Measurements from ENCODE around the gene GGT5.
"Not testable (repeated sequence)": the region's sequence is repeated elsewhere in the genome, so short reads cannot be mapped to it uniquely, and the experiment has no call there.

GGT5 gene

GRCh38 chr22:24263479-24263878 lies 18.6 kb upstream of the GGT5 start:
- DNase-seq (ENCODE audit: low read depth in 2 of 2): not testable (repeated sequence)

DNA sequence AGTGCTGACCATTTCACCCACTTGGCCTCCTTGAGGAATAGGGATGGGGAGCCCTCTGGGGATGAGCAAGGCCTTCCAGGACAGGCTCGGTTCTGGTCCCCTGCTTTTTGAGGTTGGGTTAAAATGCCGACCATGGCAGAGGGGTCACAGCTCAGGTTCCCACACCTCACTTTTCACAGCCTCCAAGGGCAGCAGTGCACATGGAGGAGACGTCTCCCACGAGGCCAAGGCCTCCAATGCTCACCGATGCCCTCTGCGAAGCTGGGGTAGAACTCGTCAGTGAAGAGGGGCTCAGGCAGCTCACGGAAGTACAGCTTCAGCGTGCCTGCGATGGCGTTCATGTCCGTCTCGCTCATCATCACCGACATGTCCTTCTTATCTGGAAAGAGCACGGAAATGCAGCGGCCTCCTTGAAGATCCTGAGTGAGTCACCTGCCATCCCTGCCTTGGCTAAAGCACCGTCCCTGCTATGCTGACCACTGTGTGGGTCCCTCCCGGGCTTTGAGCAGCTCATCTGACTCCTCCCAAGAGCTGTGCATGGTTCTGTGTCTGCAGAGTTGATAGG lies 17.4 kb upstream of the GGT5 start:
- not testable (repeated sequence) for DNase-seq (ENCODE audit: low read depth in 2 of 2)

DNA sequence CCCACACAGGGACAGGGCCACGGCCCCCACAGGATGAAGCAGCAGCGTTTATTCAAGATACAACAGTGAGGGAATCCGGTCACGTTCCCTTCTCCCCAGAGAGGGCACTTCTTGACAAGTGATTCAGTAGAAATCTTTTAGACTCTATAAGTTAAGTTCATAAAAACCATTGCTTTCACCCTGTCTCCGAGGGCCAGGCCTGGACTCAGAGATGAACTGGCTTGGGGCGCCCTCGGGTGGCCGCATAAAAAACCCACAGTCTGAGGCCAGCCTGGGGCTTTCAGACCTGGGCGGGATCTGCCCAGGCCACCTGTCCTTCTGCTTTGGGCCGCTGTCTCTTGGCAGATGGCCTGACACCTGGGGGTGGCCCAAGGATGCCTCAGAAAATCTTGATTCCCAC lies 14.6 kb upstream of the GGT5 start:
- DNase-seq (ENCODE audit: low read depth in 2 of 2): peak; percentile 27 to 53

DNA sequence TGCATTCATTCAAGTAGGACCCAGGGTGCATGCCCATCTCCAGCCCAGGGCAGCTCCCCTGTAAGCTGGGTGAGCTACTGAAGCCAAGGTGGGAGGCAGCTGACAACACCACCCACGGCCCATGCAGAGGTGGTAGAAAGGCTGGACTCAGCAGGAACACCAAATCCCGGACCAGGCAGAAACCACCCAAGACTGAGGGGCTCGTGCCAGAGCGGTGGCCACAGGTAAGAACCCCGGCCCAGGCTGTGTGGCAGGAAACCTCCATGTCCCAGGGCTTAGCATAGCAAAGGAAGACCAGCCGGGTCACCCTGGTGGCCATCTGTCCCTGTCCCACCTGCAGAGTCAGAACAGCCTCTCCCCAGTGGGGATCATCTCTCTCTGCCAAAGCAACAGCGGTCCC lies 11.9 kb upstream of the GGT5 start:
- not testable (repeated sequence) for DNase-seq (ENCODE audit: low read depth in 2 of 2)

DNA sequence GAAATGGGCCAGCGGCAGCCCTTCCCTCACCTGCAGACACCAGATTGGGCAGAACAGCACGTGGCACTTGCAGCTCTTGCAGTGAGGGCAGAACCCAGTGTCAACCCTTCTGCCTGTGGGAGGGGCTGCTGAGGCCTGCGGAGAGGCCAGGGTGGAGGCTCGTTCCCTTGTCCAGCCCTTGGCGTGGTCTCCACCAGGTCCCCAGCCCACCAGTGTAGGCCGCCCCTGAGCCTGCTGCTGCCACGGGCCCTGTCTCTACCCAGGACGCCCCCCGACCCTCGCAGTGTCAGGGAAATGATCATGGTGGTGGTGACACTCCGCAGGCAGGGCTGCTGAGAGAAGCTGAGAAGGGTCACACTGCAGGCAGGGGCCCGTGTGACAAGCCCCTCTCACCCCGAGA lies 11.3 kb upstream of the GGT5 start:
- not testable (repeated sequence) for DNase-seq (ENCODE audit: low read depth in 2 of 2)

GRCh38 chr22:24253126-24253525 lies 8.2 kb upstream of the GGT5 start:
- DNase-seq (ENCODE audit: low read depth in 2 of 2): not testable (repeated sequence)

GRCh38 chr22:24251286-24251685 lies 6.4 kb upstream of the GGT5 start:
- DNase-seq (ENCODE audit: low read depth in 2 of 2): not testable (repeated sequence)

- not testable (repeated sequence) for DNase-seq (ENCODE audit: low read depth in 2 of 2)
These were observed 4.5 kb upstream of the GGT5 start for GRCh38 chr22:24249413-24249812.

DNA sequence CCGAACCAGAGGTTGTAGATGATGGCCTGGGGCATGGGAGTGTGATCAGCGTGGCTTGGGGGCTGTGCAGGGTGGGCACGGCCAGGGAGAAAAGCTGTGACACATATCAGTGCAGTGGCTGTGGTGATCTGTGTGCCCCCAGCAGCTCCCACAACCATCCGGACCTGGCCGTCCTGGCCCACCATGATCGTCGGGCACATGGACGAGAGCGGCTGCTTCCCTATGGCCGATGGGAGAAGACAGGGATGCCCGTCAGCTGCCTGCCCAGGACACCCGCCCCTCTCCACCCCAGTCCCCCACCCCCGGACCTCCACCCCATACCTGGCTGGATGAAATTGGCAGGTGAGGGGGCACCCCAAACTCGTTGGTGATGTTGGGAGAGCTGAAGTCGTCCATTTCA lies 3.7 kb upstream of the GGT5 start:
- DNase-seq (ENCODE audit: low read depth in 2 of 2): not testable (repeated sequence)

GRCh38 chr22:24247564-24248344 lies 2.9 kb upstream of the GGT5 start:
- peak in 1 of 2 donors; percentile 13 for DNase-seq (ENCODE audit: low read depth in 2 of 2)

DNA sequence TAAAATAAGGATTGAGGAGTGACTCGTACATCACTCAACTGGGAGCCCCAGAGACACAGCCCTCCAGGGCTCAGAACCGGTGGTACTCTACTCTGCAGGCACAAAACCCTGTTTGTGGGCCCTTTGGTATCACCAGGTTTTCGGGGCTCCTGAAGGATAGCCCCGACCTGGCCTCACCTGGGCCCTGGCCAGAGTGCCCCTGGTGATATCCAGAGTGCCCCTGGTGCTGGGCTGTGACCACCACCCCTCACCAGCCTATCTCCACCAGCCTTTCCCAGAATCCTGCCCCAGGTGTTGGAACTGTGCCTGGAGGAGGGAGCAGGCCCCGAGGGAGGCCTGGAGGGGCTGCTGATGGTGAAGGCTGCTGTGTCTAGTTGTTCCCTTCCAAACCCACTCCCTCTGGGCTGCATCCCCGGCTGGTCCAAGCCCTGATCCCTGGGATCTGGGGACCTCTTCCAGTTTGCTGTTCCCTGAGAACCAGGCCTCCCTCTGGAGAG lies 2.2 kb upstream of the GGT5 start:
- no peak for DNase-seq (ENCODE audit: low read depth in 2 of 2)

GRCh38 chr22:24245584-24246561 lies 991 bp upstream of the GGT5 start:
- DNase-seq (ENCODE audit: low read depth in 2 of 2): not testable (repeated sequence)

DNA sequence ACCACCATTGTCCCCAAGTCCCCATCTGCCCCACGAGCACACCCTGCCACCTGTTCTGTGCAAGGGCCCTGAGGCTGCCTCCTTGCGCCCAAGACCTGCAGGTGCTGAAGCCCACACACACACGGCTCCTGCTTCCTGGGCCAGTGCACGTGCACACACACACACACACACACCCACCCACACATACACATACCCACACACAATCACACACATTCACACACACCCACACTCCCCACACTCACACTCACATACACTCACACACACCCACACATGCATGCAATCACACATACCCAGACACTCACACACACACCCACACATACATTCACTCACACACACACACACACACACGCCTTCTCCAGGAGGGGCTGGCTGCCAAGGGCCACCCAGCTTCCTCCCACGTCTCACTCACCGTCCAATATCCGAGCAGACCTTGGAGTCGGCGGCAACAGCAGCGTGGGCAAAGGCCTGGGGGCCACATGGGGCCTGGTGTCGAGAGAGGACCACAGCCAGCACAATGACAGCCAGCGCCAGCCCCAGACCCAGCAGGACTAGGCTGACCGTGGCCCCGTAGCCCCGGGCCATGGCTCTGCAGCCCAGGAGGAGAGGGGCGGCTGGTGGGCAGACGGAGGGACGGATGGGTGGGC lies 616 bp downstream of the GGT5 start:
- no peak for DNase-seq (ENCODE audit: low read depth in 2 of 2)

DNA sequence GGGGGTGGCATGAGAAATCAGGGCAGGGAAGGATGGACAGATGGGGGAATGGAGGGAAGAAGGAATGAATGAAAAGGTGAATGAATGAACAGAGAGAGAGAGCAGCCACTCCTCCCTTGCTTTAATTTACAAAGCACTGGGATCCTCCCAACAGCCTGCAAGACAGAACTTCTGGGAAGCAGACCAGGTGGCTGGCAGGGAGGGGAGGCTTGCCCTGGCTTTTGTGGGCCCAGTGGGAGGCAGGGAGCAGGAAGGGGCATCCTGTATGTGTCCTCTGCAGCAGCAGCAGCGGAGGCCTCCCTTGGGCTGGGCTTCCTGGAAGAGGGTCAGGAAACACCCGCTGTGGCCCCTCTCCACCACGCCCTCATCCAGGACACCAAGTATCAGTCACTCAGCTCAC lies 1.5 kb downstream of the GGT5 start:
- not testable (repeated sequence) for DNase-seq (ENCODE audit: low read depth in 2 of 2)

DNA sequence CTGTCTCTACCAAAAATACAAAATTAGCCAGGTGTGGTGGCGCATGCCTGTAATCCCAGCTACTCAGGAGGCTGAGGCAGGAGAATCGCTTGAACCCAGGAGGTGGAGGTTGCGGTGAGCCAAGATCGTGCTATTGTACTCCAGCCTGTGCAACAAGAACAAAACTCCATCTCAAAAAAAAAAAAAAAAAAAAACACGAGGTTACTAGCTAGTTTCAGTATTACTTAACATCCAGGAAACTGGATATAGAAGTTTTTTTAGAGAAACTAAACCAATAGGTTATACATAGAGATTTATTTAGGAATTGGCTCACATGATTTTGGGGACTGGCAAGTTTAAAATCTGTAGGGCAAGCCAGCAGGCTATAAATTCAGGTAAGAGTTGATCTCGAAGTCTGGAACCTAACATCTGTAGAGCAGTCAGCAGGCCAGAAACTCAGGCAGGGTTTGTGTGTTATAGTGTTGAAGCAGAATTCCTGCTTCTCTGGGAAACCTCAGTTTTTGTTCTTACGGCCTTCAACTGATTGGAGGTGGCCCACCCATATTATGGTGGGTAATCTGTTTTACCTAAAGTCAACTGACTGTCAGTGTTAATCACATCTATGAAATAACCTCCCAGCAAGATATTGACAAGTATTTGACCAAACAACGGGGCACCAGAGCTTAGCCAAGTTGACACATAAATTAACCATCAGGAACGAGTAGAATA lies 3.7 kb downstream of the GGT5 start:
- DNase-seq (ENCODE audit: low read depth in 2 of 2): not testable (repeated sequence)

DNA sequence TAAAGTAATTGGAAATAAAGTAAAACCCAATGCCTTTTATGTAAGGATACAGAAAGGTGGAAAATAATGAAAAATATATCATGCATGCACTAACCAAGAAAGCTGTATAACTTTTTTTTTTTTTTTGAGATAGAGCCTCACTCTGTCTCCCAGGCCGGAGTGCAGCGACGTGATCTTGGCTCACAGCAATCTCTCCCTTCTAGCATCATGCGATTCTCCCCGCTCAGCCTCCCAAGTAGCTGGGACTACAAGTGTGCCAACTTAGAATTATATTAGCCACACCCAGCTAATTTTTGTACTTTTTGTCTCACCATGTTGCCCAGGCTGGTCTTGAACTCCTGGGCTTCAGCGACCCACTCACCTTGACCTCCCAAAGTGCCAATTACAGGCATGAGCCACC lies 4.5 kb downstream of the GGT5 start:
- no peak for DNase-seq (ENCODE audit: low read depth in 2 of 2)

DNA sequence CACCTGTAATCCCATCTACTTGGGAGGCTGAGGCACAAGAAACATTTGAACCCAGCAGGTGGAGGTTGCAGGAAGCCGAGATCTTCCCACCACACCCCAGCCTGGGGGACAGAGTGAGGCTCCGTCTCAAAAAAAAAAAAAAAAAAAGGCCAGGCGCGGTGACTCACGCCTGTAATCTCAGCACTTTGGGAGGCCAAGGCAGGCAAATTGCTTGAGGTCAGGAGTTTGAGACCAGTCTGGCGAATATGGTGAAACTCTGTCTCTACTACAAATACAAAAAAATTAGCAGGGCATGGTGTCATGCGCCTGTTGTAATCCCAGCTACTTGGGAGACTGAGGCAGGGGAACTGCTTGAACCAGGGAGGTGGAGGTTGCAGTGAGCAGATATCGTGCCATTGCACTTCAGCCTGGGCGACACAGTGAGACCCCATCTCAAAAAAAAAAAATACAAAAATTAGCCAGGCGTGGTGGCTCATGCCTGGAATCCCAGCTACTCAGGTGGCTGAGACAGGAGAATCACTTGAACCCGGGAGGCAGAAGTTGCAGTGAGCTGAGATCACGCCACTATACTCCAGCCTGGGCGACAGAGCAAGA lies 6.7 kb downstream of the GGT5 start:
- not testable (repeated sequence) for DNase-seq (ENCODE audit: low read depth in 2 of 2)

DNA sequence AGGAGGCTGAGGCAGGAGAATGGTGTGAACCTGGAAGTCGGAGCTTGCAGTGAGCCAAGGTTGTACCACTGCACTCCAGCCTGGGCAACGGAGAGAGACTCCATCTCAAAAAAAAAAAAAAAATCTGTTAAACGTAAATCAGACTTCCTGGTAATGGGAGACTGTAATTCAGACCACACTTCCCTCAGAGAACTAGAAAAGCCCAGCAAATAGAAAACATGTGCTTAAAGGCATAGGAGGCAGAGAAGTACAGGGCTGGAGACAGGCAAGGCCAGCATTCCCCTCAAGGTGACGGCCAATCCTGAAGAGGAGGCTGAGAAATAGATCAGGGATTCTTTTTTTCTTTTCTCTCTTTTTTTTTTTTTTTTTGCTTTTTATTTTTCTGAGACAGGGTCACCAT lies 8.2 kb downstream of the GGT5 start:
- no peak for DNase-seq (ENCODE audit: low read depth in 2 of 2)

- DNase-seq (ENCODE audit: low read depth in 2 of 2): no peak
These were observed 9.6 kb downstream of the GGT5 start for GRCh38 chr22:24235315-24235714.

- DNase-seq (ENCODE audit: low read depth in 2 of 2): no peak
These were observed 11.1 kb downstream of the GGT5 start for GRCh38 chr22:24233816-24234215.

DNA sequence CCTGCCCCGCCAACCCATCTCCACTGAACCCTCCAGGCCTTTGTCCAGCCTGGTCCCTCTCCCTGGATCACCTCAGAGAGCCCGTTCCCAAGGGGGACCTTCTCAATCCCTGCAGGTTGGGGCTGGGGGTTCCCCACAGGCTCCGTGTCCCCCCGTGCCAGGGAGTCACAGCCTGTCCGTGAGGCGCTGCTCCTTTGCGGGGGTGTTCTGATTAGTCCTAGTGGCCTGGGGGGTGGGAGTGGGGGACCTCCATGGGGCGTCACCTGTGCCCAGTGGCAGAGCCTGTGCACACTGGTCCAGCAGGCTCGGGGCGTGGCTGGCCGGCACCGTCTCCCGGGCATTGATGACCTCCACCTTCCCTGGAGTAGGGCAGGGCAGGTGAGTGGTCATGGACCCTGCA lies 11.6 kb downstream of the GGT5 start:
- no peak for DNase-seq (ENCODE audit: low read depth in 2 of 2)
